Measurements from ENCODE around the gene SLC20A1. TPM values are rescaled to one million over a fixed set of nuclear protein-coding genes. Genes with fewer than 3 reads are reported as not detected.
A peak's percentile ranks its signal among the peaks of the same experiment; 100 is the strongest.
"Not testable (repeated sequence)": the region's sequence is repeated elsewhere in the genome, so short reads cannot be mapped to it uniquely, and the experiment has no call there.

Gene SLC20A1, protein sequence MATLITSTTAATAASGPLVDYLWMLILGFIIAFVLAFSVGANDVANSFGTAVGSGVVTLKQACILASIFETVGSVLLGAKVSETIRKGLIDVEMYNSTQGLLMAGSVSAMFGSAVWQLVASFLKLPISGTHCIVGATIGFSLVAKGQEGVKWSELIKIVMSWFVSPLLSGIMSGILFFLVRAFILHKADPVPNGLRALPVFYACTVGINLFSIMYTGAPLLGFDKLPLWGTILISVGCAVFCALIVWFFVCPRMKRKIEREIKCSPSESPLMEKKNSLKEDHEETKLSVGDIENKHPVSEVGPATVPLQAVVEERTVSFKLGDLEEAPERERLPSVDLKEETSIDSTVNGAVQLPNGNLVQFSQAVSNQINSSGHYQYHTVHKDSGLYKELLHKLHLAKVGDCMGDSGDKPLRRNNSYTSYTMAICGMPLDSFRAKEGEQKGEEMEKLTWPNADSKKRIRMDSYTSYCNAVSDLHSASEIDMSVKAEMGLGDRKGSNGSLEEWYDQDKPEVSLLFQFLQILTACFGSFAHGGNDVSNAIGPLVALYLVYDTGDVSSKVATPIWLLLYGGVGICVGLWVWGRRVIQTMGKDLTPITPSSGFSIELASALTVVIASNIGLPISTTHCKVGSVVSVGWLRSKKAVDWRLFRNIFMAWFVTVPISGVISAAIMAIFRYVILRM
- polyA plus RNA-seq (ENCODE audit: insufficient read length) = 23.6 TPM

- peak; percentile 92 for DNase-seq
Observed at GRCh38 chr2:112645310-112646101, at the start of gene SLC20A1. SLC20A1 (plus strand) TSS chr2:112645939; CDS start chr2:112646829, 890 bp downstream.

GRCh38 chr2:112597537-112598322 lies 48.0 kb upstream of the SLC20A1 start:
- DNase-seq = no peak

- DNase-seq = no peak
Observed at GRCh38 chr2:112600634-112601033, 45.1 kb upstream of the SLC20A1 start.

GRCh38 chr2:112601754-112602153 lies 44.0 kb upstream of the SLC20A1 start:
- no peak for DNase-seq

DNA sequence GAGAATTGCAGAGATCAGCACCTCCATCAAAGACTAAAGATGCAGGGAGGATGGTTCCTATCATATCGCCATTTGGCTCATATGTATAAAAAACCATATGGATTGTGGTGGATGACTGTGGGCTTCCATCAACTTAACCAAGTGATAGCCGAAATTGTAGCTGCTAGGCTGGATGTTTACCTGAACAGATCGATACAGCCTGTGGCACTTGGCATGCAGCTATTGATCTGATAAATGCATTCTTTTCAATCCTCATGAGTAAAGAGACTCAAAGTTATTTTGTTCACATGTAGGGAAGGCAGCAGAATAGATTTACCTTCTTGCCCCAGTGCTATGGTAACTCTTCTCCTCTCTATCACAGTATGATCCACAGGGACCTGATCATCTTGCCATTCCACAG lies 42.8 kb upstream of the SLC20A1 start:
- DNase-seq = no peak

- no peak for DNase-seq
Observed at GRCh38 chr2:112603731-112604130, 42.0 kb upstream of the SLC20A1 start.

- DNase-seq = no peak
Observed at GRCh38 chr2:112604952-112605351, 40.8 kb upstream of the SLC20A1 start.

DNA sequence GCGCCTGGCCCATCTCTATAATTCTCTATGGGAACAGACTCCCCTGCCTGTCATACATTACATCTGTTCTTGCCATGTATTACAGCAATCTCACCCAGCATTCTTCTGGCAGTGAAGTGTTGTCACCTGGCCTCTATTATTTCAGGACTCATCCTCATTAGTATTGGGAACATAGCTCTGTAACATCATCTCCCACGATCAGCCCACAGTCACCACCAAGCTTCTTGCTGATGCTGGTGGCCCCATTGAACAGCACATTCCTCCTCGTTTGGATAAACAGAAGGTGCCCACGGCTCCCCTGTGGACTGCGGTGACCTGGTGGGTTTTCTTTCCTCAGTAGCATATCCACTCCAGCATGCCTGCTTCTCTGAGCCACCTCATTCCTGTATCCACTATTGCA lies 39.8 kb upstream of the SLC20A1 start:
- no peak for DNase-seq

GRCh38 chr2:112606547-112606946 lies 39.2 kb upstream of the SLC20A1 start:
- no peak for DNase-seq

DNA sequence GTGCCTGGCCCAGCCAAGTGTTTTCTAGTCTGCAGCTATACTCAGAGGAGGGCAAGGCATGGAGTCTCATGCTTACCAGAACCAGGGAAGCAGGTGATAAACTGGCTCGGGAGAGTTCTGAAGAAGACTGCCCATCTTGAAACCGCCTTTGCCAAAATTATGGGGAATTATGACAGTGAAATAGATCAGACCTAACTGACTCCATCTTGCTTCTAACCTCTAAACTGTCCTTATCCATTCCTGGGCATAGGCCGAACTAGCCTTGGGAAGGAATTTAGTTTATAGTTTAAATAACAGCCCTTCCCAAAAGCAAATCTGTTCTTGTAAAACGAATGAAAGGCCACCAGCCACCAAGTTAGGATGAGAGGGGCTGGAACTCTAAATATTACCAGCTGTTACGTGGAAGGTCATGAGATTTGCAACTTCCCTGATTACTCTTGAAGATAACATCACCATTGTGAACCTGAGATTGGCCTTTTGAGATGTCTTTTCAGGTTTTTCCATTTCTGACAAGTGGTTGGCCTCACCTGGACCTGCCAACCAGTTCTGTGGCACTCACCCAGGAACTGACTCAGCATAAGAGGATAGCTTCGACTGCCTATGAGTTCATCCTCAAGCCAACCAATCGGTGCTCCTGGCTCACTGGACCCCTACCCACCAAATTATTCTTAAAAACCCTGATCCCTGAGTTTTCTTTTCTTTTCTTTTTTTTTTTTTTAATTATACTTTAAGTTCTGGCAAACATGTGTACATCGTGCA lies 37.9 kb upstream of the SLC20A1 start:
- DNase-seq = no peak

- not testable (repeated sequence) for DNase-seq
Observed at GRCh38 chr2:112609320-112609719, 36.4 kb upstream of the SLC20A1 start.

DNA sequence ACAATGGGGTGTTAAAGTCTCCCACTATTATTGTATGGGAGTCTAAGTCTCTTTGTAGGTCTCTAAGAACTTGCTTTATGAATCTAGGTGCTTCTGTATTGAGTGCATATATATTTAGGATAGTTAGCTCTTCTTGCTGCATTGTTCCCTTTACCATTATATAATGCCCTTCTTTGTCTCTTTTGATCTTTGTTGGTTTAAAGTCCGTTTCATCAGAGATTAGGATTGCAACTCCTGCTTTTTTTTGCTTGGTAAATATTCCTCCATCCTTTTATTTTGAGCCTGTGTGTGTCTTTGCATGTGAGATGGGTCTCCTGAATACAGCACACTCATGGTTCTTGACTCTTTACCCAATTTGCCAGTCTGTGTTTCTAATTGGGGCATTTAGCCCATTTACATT lies 33.5 kb upstream of the SLC20A1 start:
- DNase-seq = not testable (repeated sequence)

- no peak for DNase-seq
Observed at GRCh38 chr2:112614201-112614840, 31.4 kb upstream of the SLC20A1 start.

GRCh38 chr2:112615051-112615450 lies 30.7 kb upstream of the SLC20A1 start:
- DNase-seq = no peak

DNA sequence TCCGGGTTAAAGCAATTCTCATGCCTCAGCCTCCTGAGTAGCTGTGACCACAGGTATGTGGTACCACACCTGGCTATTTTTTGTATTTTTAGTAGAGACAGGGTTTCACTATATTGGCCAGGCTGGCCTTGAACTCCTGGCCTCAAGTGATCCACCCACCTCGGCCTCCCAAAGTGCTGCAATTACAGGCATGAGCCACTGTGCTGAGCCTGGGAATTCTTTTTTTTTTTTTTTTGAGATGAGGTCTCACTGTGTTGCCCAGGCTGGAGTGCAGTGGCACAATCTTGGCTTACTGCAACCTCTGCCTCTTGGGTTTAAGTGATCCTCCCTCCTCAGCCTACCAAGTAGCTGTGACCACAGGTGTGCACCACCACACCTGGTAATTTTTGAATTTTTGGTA lies 29.9 kb upstream of the SLC20A1 start:
- DNase-seq = not testable (repeated sequence)

GRCh38 chr2:112618383-112618782 lies 27.4 kb upstream of the SLC20A1 start:
- DNase-seq = no peak

DNA sequence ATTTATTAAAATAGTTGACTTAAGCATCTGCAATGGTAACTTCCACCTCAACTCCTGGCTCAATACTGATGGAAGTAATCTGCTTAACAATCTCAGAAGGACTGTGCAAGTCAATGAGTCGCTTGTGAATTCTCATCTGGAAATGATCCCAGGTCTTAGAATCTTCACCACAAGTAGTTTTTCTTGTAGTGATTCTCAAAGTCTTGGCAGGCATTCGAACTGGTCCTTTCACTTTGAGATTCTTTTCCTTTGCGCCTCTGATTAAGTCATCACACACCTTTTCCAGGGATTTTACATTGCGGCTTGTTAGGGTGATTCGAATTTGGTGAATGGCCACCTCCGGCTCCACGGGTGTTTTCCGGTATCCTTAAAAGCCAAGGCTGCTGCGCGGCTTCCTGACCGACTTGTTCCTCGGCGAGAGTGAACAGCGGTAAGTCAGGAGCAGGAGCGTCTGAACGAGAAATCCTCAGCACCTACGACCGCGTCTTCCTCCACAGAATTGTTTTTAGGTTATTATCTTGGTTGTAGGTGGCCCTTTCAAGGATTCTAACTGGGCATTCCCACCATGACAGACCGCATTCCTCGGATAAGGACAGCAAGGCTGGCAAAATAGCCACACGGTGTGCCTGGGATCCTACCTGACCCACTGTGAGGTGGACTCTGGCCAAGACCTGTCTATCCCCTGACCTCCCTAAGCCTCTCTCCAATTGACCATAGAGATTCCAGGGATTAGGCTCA lies 23.8 kb upstream of the SLC20A1 start:
- DNase-seq = no peak

DNA sequence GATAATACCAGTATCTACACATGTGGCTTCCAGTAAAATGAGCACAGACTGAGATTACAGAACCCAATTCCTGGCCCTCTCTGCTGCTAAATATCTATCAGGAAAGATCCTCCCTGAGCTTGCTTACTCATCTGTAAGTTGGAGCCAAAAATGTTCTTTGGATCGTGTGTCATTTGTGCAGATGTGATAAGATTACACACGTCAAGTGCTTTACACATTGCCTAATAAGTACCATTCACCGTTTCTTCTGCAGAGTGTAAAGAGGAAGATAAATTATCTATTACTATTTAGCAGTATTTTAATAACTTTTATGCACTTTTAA lies 23.2 kb upstream of the SLC20A1 start:
- no peak for DNase-seq

DNA sequence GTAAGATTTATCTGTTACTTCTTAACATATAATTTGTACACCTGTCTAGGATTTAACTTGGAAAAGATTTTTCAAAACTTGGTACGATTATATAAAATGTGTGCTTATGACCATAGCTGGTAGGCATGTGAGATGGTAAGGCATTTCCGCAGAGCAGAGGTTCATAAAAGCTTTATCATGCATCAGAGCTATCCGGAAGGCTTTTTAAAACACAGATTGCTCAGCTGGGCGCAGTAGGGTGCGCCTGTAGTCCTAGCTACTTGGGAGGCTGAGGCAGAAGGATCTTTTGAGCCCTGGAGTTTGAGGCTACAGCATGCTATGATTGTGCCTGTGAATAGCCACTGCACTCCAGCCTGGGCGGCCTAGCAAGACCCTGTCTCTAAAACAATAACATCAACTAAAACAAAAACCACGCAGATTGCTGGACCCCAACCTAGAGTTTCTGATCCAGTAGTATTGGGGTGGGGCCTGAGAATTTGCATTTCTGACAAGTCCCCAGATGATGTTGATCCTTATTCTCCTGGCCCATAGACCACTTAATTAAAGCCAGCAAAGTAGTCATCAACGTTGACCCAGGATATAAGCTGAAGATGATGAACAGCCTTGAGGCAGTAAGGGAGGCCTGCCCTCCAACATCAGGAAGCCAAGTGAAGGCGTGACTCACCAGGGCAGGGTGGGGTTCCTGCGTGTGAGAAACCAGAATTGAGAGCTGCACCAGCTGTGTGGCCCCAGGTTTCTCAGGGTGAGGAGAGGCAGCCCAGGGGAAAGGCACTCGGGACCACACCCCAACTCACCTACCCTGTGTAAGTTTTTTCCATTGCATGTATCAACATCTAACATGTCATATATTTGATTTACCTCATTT lies 21.6 kb upstream of the SLC20A1 start:
- no peak for DNase-seq

All from hindlimb muscle (tissue), 1 donor.